ENCODE results near the gene IRF9. TPM values are rescaled to one million over a fixed set of nuclear protein-coding genes. Genes with fewer than 3 reads are reported as not detected.

Gene IRF9
- total and polyA plus RNA-seq, 2 of the 13 experiments (the other 11 are each of a cell fraction or from before 2014, with no cell fraction given), result 14.9 to 49.7 TPM

GRCh38 chr14:24212924-24213865 lies 52.1 kb downstream of the IRF9 start, which contains the start of gene CHMP4A (continued):
- TF ChIP-seq RAD21 (CRISPR knock-in tag; IDR thresholded peaks at IDR 0.05) (peak; percentile 81), FOXP1 (IDR thresholded peaks at IDR 0.05) (no peak), FOXP1 (CRISPR knock-in tag; IDR thresholded peaks at IDR 0.05) (peak; percentile 33), RAD51 (IDR thresholded peaks at IDR 0.05; ENCODE audit: borderline replicate concordance) (peak; percentile 100), KLF16 (CRISPR knock-in tag; IDR thresholded peaks at IDR 0.05) (peak; percentile 81 to 93), ZBTB46 (CRISPR knock-in tag; IDR thresholded peaks at IDR 0.05; ENCODE audit: borderline replicate concordance) (peak; percentile 72; the same call in 1 of the 2 replicates), PRDM15 (CRISPR knock-in tag; IDR thresholded peaks at IDR 0.05) (0 out of 2 replicates have a peak, but pooled peaks have one; percentile 73), ZNF326 (CRISPR knock-in tag; IDR thresholded peaks at IDR 0.05; ENCODE audit: borderline replicate concordance) (no peak), THAP7 (CRISPR knock-in tag; IDR thresholded peaks at IDR 0.05) (peak; percentile 92), ZNF891 (CRISPR knock-in tag; IDR thresholded peaks at IDR 0.05) (peak; percentile 99), PHF8 (CRISPR knock-in tag; IDR thresholded peaks at IDR 0.05) (peak; percentile 97)
- TF ChIP-seq, protein P1, sequence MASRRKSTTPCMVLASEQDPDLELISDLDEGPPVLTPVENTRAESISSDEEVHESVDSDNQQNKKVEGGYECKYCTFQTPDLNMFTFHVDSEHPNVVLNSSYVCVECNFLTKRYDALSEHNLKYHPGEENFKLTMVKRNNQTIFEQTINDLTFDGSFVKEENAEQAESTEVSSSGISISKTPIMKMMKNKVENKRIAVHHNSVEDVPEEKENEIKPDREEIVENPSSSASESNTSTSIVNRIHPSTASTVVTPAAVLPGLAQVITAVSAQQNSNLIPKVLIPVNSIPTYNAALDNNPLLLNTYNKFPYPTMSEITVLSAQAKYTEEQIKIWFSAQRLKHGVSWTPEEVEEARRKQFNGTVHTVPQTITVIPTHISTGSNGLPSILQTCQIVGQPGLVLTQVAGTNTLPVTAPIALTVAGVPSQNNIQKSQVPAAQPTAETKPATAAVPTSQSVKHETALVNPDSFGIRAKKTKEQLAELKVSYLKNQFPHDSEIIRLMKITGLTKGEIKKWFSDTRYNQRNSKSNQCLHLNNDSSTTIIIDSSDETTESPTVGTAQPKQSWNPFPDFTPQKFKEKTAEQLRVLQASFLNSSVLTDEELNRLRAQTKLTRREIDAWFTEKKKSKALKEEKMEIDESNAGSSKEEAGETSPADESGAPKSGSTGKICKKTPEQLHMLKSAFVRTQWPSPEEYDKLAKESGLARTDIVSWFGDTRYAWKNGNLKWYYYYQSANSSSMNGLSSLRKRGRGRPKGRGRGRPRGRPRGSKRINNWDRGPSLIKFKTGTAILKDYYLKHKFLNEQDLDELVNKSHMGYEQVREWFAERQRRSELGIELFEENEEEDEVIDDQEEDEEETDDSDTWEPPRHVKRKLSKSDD (CRISPR knock-in tag; IDR thresholded peaks at IDR 0.05; ENCODE audit: low read depth), result peak; percentile 97
- TF ChIP-seq, protein P2, sequence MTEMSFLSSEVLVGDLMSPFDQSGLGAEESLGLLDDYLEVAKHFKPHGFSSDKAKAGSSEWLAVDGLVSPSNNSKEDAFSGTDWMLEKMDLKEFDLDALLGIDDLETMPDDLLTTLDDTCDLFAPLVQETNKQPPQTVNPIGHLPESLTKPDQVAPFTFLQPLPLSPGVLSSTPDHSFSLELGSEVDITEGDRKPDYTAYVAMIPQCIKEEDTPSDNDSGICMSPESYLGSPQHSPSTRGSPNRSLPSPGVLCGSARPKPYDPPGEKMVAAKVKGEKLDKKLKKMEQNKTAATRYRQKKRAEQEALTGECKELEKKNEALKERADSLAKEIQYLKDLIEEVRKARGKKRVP (CRISPR knock-in tag; IDR thresholded peaks at IDR 0.05), result peak in 1 of 2 experiments; percentile 11; a peak in 1 of 4 replicates

All from HepG2 (cell line).